Testis (tissue), 3 donors: ENCODE data around the gene GTSF1L. TPM values are rescaled to one million over a fixed set of nuclear protein-coding genes. Genes with fewer than 3 reads are reported as not detected.
"Not testable (repeated sequence)": the region's sequence is repeated elsewhere in the genome, so short reads cannot be mapped to it uniquely, and the experiment has no call there.

Experiments
- DNase-seq: peaks from one replicate; pipeline ENCODE4 v3.0.0-alpha.2; 2019
- H3K27ac ChIP-seq, 2 donors: fragments of 200-600 bp; sonication (generic); one replicate each; pipeline ENCODE4 v1.5.1; 2019
- H3K27me3 ChIP-seq: fragments of 200-600 bp; sonication (generic); one replicate; pipeline ENCODE4 v1.5.1; 2019
- H3K36me3 ChIP-seq: fragments of 200-600 bp; sonication (generic); one replicate; pipeline ENCODE4 v1.5.1; 2017; ENCODE audit warnings: low read depth; ENCODE audit errors: missing control alignments
- H3K4me1 ChIP-seq: fragments of 200-600 bp; sonication (generic); one replicate; pipeline ENCODE4 v1.5.1; 2019
- H3K4me3 ChIP-seq, 2 donors: fragments of 200-600 bp; sonication (generic); one replicate each; pipeline ENCODE4 v1.5.1; 2017 to 2019
- H3K9me3 ChIP-seq: fragments of 200-600 bp; sonication (generic); one replicate; pipeline ENCODE4 v1.5.1; 2017
- CTCF ChIP-seq, 3 experiments: fragments of 450-650 bp in 2 of 3; fragments of 200-600 bp in 1 of 3; sonication (generic) in 1 of 3; IDR thresholded peaks; one replicate each; pipeline ENCODE4 v1.5.1; 2016 to 2019; ENCODE audit warnings: antibody characterized with exemption in 3 of 3, mild to moderate bottlenecking in 2 of 3, moderate library complexity in 1 of 3
- POLR2A ChIP-seq: fragments of 450-650 bp; IDR thresholded peaks from one replicate; pipeline ENCODE4 v1.6.1; 2017; ENCODE audit warnings: antibody characterized with exemption, mild to moderate bottlenecking, moderate library complexity
- WGBS, 2 donors: methylation state at CpG; one replicate each; pipeline ENCODE4 v1.1.5; 2018; 5-methylcytosine and 5-hydroxymethylcytosine counted together
- intact Hi-C: fragments of 100-400 bp; cut with DNase I; formaldehyde crosslinking; loops from one replicate; pipeline ENCODE4 v1.15.1; 2023; ENCODE audit warnings: low total_unique reads
- polyA plus RNA-seq: library from polyadenylated mRNA; stranded (reverse); fragments of 350-450 nt; fragmentation: Illumina TruSeq; extraction: RNeasy Lipid Tissue Mini Kit (QIAGEN cat#74804); gene quantifications from one replicate; pipeline ENCODE4 v1.2.3, GENCODE V29; 2014; ENCODE audit warnings: low read depth, low replicate concordance; ENCODE audit not compliant: insufficient read depth
- total RNA-seq, 2 donors: library from RNA; depleted of rRNA; stranded (reverse); fragments of >200 nt; gene quantifications; one replicate each; pipeline ENCODE4 v1.2.3, GENCODE V29; 2016

GTSF1L gene
- total and polyA plus RNA-seq, 3 donors from 2014 or later, result 79.2 to 244 (median 202) TPM

GRCh38 chr20:43761386-43762340 is 34.9 kb upstream of the GTSF1L start:
- Histone ChIP-seq H3K4me1 (no peaks in the 10 kb centered on the region), H3K36me3 (no peaks in the 10 kb centered on the region), H3K27ac (no peak overlapping the region), H3K4me3 (no peak overlapping the region), H3K9me3 (no peaks in the 10 kb centered on the region), H3K27me3 (no peaks in the 10 kb centered on the region)
- TF ChIP-seq POLR2A (no peak), CTCF (IDR thresholded peaks at IDR 0.05) (no peak)
- DNase-seq, result no peak
- intact Hi-C loops, result no loop called here
- 82 to 85% methylated on average over 15 of the region's 15 CpGs for WGBS, 2 donors

- H3K4me1 ChIP-seq, H3K27ac ChIP-seq, H3K9me3 ChIP-seq, H3K4me3 ChIP-seq, H3K27me3 ChIP-seq, H3K36me3 ChIP-seq, intact Hi-C loops, DNase-seq: not testable (repeated sequence)
- WGBS, 2 donors, result 82 to 84% methylated on average over 6 of the region's 6 CpGs
Observed at GRCh38 chr20:43757888-43758287, 31.1 kb upstream of the GTSF1L start.

- intact Hi-C loops, result no loop called here
- TF ChIP-seq POLR2A (no peak), CTCF (IDR thresholded peaks at IDR 0.05) (no peak)
- Histone ChIP-seq H3K27ac (no peak overlapping the region), H3K4me3 (no peak overlapping the region), H3K9me3 (no peaks in the 10 kb centered on the region), H3K27me3 (no peaks in the 10 kb centered on the region), H3K4me1 (no peaks in the 10 kb centered on the region), H3K36me3 (no peaks in the 10 kb centered on the region)
- WGBS, 2 donors, result 86 to 93% methylated on average over 8 of the region's 8 CpGs
- no peak for DNase-seq
Observed at GRCh38 chr20:43755851-43756250, 29.0 kb upstream of the GTSF1L start.

- intact Hi-C loops, result no loop called here
- H3K27ac ChIP-seq, result no peak overlapping the region
- no peak for DNase-seq
Observed at GRCh38 chr20:43755390-43755789, 28.6 kb upstream of the GTSF1L start.

More at GRCh38 chr20:43755390-43755789, 28.6 kb upstream of the GTSF1L start:
- WGBS, 2 donors, result 88 to 91% methylated on average over 7 of the region's 7 CpGs
- Histone ChIP-seq H3K36me3 (no peaks in the 10 kb centered on the region), H3K4me3 (no peak overlapping the region), H3K27me3 (no peaks in the 10 kb centered on the region), H3K9me3 (no peaks in the 10 kb centered on the region), H3K4me1 (no peaks in the 10 kb centered on the region)
- TF ChIP-seq POLR2A (no peak), CTCF (IDR thresholded peaks at IDR 0.05) (no peak)
